HUES6 (cell line): Measurements from ENCODE around the gene PSMD3.

Experiments used
- H3K27ac ChIP-seq: 2 replicates; pipeline ENCODE4 v1.7.0; 2013; ENCODE audit warnings: low read depth, mild to moderate bottlenecking, low read length, inconsistent platforms
- H3K27me3 ChIP-seq: 2 replicates; pipeline ENCODE4 v1.6.1; 2013; ENCODE audit warnings: low read length; ENCODE audit not compliant: control insufficient read depth, insufficient read depth
- H3K36me3 ChIP-seq: 2 replicates; pipeline ENCODE4 v1.6.1; 2013; ENCODE audit warnings: low read length; ENCODE audit not compliant: control insufficient read depth, insufficient read depth
- H3K4me1 ChIP-seq: 2 replicates; pipeline ENCODE4 v1.6.1; 2013; ENCODE audit warnings: low read length; ENCODE audit not compliant: control insufficient read depth, insufficient read depth
- H3K4me3 ChIP-seq: 2 replicates; pipeline ENCODE4 v1.5.1; 2013; ENCODE audit warnings: low read depth, low read length
- H3K9ac ChIP-seq: one replicate; pipeline ENCODE4 v1.6.1; 2013; ENCODE audit warnings: mild to moderate bottlenecking, low read length
- H3K9me3 ChIP-seq: 2 replicates; pipeline ENCODE4 v1.6.1; 2013; ENCODE audit warnings: low read depth, low read length; ENCODE audit not compliant: control insufficient read depth, insufficient read depth

PSMD3 gene

GRCh38 chr17:39980351-39981206 lies at the start of gene PSMD3:
PSMD3 (plus strand) TSS chr17:39980807; CDS start chr17:39980971, 164 bp downstream.
- Histone ChIP-seq H3K4me3 (peak within 1 kb of the TSS; percentile 98), H3K4me1 (peaks cover 16% of the 10 kb centered on the region), H3K36me3 (peaks cover 21% of the 10 kb centered on the region), H3K9me3 (no peaks in the 10 kb centered on the region), H3K27ac (peak within 1 kb of the TSS; percentile 90), H3K27me3 (no peaks in the 10 kb centered on the region), H3K9ac (peak within 1 kb of the TSS; percentile 96)

- H3K4me1 ChIP-seq = peaks cover 9% of the 10 kb centered on the region
- H3K9me3 ChIP-seq = no peaks in the 10 kb centered on the region
- no peak overlapping the region for H3K9ac ChIP-seq
Measured at GRCh38 chr17:39933912-39934311, 46.7 kb upstream of the PSMD3 start.

GRCh38 chr17:39934324-39934723 lies 46.3 kb upstream of the PSMD3 start:
- Histone ChIP-seq H3K27ac (no peak overlapping the region), H3K4me3 (no peak overlapping the region), H3K9me3 (no peaks in the 10 kb centered on the region)

More at GRCh38 chr17:39933912-39934311, 46.7 kb upstream of the PSMD3 start:
- H3K36me3 ChIP-seq = no peaks in the 10 kb centered on the region
- H3K27ac ChIP-seq = no peak overlapping the region
- no peaks in the 10 kb centered on the region for H3K27me3 ChIP-seq
- no peak overlapping the region for H3K4me3 ChIP-seq

GRCh38 chr17:39935909-39936308 lies 44.7 kb upstream of the PSMD3 start:
- no peak overlapping the region for H3K9ac ChIP-seq
- H3K36me3 ChIP-seq = no peaks in the 10 kb centered on the region
- H3K4me3 ChIP-seq = no peak overlapping the region
- H3K9me3 ChIP-seq = no peaks in the 10 kb centered on the region
- no peaks in the 10 kb centered on the region for H3K27me3 ChIP-seq
- H3K27ac ChIP-seq = no peak overlapping the region
- H3K4me1 ChIP-seq = peaks cover 9% of the 10 kb centered on the region

More at GRCh38 chr17:39934324-39934723, 46.3 kb upstream of the PSMD3 start:
- Histone ChIP-seq H3K27me3 (no peaks in the 10 kb centered on the region), H3K36me3 (no peaks in the 10 kb centered on the region), H3K4me1 (peaks cover 9% of the 10 kb centered on the region), H3K9ac (no peak overlapping the region)

- H3K9me3 ChIP-seq = no peaks in the 10 kb centered on the region
- H3K4me1 ChIP-seq = peaks cover 9% of the 10 kb centered on the region
- H3K36me3 ChIP-seq = no peaks in the 10 kb centered on the region
- H3K27ac ChIP-seq = no peak overlapping the region
- H3K9ac ChIP-seq = no peak overlapping the region
- H3K27me3 ChIP-seq = no peaks in the 10 kb centered on the region
- H3K4me3 ChIP-seq = no peak overlapping the region
Measured at GRCh38 chr17:39937447-39937846, 43.2 kb upstream of the PSMD3 start.

- Histone ChIP-seq H3K27me3 (0 out of 2 replicates have a peak, but pooled peaks cover 3% of the 10 kb centered on the region), H3K4me3 (no peak overlapping the region), H3K36me3 (no peaks in the 10 kb centered on the region), H3K27ac (no peak overlapping the region), H3K4me1 (peaks cover 9% of the 10 kb centered on the region), H3K9ac (no peak overlapping the region), H3K9me3 (no peaks in the 10 kb centered on the region)
Measured at GRCh38 chr17:39938140-39938869, 42.3 kb upstream of the PSMD3 start.

GRCh38 chr17:39939106-39939505 lies 41.5 kb upstream of the PSMD3 start:
- no peaks in the 10 kb centered on the region for H3K36me3 ChIP-seq
- H3K4me1 ChIP-seq = peaks cover 4% of the 10 kb centered on the region
- H3K9ac ChIP-seq = no peak overlapping the region
- H3K27ac ChIP-seq = no peak overlapping the region
- 0 out of 2 replicates have a peak, but pooled peaks cover 3% of the 10 kb centered on the region for H3K27me3 ChIP-seq
- H3K4me3 ChIP-seq = no peak overlapping the region
- H3K9me3 ChIP-seq = no peaks in the 10 kb centered on the region

GRCh38 chr17:39939588-39940419 lies 40.8 kb upstream of the PSMD3 start:
- H3K27me3 ChIP-seq = 0 out of 2 replicates have a peak, but pooled peaks cover 3% of the 10 kb centered on the region
- H3K27ac ChIP-seq = no peak overlapping the region
- H3K4me1 ChIP-seq = no peaks in the 10 kb centered on the region; the same call in 1 of the 2 replicates
- no peaks in the 10 kb centered on the region for H3K9me3 ChIP-seq
- H3K9ac ChIP-seq = no peak overlapping the region
- no peaks in the 10 kb centered on the region for H3K36me3 ChIP-seq
- H3K4me3 ChIP-seq = no peak overlapping the region

- Histone ChIP-seq H3K4me1 (no peaks in the 10 kb centered on the region; the same call in 1 of the 2 replicates), H3K36me3 (no peaks in the 10 kb centered on the region), H3K27me3 (0 out of 2 replicates have a peak, but pooled peaks cover 3% of the 10 kb centered on the region), H3K27ac (no peak overlapping the region), H3K9me3 (no peaks in the 10 kb centered on the region), H3K4me3 (no peak overlapping the region), H3K9ac (no peak overlapping the region)
Measured at GRCh38 chr17:39943702-39944392, 36.8 kb upstream of the PSMD3 start.

GRCh38 chr17:39944393-39944711 lies 36.3 kb upstream of the PSMD3 start:
- Histone ChIP-seq H3K36me3 (no peaks in the 10 kb centered on the region), H3K27me3 (0 out of 2 replicates have a peak, but pooled peaks cover 3% of the 10 kb centered on the region), H3K4me1 (no peaks in the 10 kb centered on the region; the same call in 1 of the 2 replicates), H3K4me3 (no peak overlapping the region), H3K9me3 (no peaks in the 10 kb centered on the region), H3K9ac (no peak overlapping the region), H3K27ac (no peak overlapping the region)
